Dendritic cell treated with granulocyte-macrophage colony-stimulating factor and Interleukin-4, amounts not matched to agents 40 ng/mL and 50 ng/mL, for 4 days (primary cell): ENCODE data around the gene HIRA.
"Not testable (repeated sequence)": the region's sequence is repeated elsewhere in the genome, so short reads cannot be mapped to it uniquely, and the experiment has no call there.

Source experiments
- H3K27ac Mint-ChIP-seq: one replicate; pipeline ENCODE4 v1.8.0; 2022; ENCODE audit warnings: mild to moderate bottlenecking, mixed read lengths
- H3K27me3 Mint-ChIP-seq: one replicate; pipeline ENCODE4 v1.8.0; 2022; ENCODE audit warnings: mild to moderate bottlenecking, mixed read lengths
- H3K36me3 Mint-ChIP-seq: one replicate; pipeline ENCODE4 v1.8.0; 2022; ENCODE audit warnings: low read depth, mixed read lengths
- H3K4me1 Mint-ChIP-seq: one replicate; pipeline ENCODE4 v1.8.0; 2022; ENCODE audit warnings: low read depth, mixed read lengths
- H3K4me3 Mint-ChIP-seq: one replicate; pipeline ENCODE4 v1.8.0; 2022; ENCODE audit warnings: mild to moderate bottlenecking, moderate library complexity, mixed read lengths
- H3K9me3 Mint-ChIP-seq: one replicate; pipeline ENCODE4 v1.8.0; 2022; ENCODE audit warnings: mixed read lengths
- intact Hi-C: fragments of 100-400 bp; cut with micrococcal nuclease; formaldehyde crosslinking; loops from one replicate; pipeline ENCODE4 v1.15.0; 2022

The HIRA gene

GRCh38 chr22:19455585-19456370 lies 24.2 kb upstream of the HIRA start:
- Mint-ChIP-seq H3K9me3 (no peaks in the 10 kb centered on the region), H3K36me3 (peaks cover 94% of the 10 kb centered on the region), H3K4me3 (no peak overlapping the region), H3K4me1 (no peaks in the 10 kb centered on the region), H3K27me3 (no peaks in the 10 kb centered on the region), H3K27ac (no peak overlapping the region)
- intact Hi-C loops = no loop called here

GRCh38 chr22:19455033-19455432 lies 23.5 kb upstream of the HIRA start:
- Mint-ChIP-seq H3K36me3 (peaks cover 88% of the 10 kb centered on the region), H3K27me3 (no peaks in the 10 kb centered on the region), H3K4me3 (no peak overlapping the region), H3K27ac (no peak overlapping the region), H3K9me3 (no peaks in the 10 kb centered on the region), H3K4me1 (no peaks in the 10 kb centered on the region)
- intact Hi-C loops = no loop called here

- no peaks in the 10 kb centered on the region for H3K27me3 Mint-ChIP-seq
- H3K27ac Mint-ChIP-seq = no peak overlapping the region
- no peaks in the 10 kb centered on the region for H3K9me3 Mint-ChIP-seq
- H3K4me3 Mint-ChIP-seq = no peak overlapping the region
- H3K36me3 Mint-ChIP-seq = peaks cover 79% of the 10 kb centered on the region
- intact Hi-C loops = no loop called here
- H3K4me1 Mint-ChIP-seq = no peaks in the 10 kb centered on the region
Measured at GRCh38 chr22:19454156-19454555, 22.6 kb upstream of the HIRA start.

GRCh38 chr22:19453718-19454117 lies 22.2 kb upstream of the HIRA start:
- Mint-ChIP-seq H3K9me3 (no peaks in the 10 kb centered on the region), H3K4me3 (no peak overlapping the region), H3K27ac (no peak overlapping the region), H3K27me3 (no peaks in the 10 kb centered on the region), H3K4me1 (peaks cover under 1% of the 10 kb centered on the region), H3K36me3 (peaks cover 77% of the 10 kb centered on the region)
- intact Hi-C loops = no loop called here

GRCh38 chr22:19451570-19451969 lies 20.0 kb upstream of the HIRA start:
- intact Hi-C loops = no loop called here
- H3K4me3 Mint-ChIP-seq = no peak overlapping the region

GRCh38 chr22:19450363-19451175 lies 19.0 kb upstream of the HIRA start:
- Mint-ChIP-seq H3K27me3 (no peaks in the 10 kb centered on the region), H3K9me3 (no peaks in the 10 kb centered on the region), H3K36me3 (peaks cover 52% of the 10 kb centered on the region), H3K4me1 (peaks cover 22% of the 10 kb centered on the region), H3K27ac (no peak overlapping the region), H3K4me3 (no peak overlapping the region)
- intact Hi-C loops = no loop called here

More at GRCh38 chr22:19451570-19451969, 20.0 kb upstream of the HIRA start:
- Mint-ChIP-seq H3K27me3 (no peaks in the 10 kb centered on the region), H3K27ac (no peak overlapping the region), H3K9me3 (no peaks in the 10 kb centered on the region), H3K36me3 (peaks cover 62% of the 10 kb centered on the region), H3K4me1 (peaks cover 15% of the 10 kb centered on the region)

GRCh38 chr22:19449422-19449767 lies 17.9 kb upstream of the HIRA start:
- Mint-ChIP-seq H3K9me3 (no peaks in the 10 kb centered on the region), H3K4me1 (peaks cover 30% of the 10 kb centered on the region), H3K27me3 (no peaks in the 10 kb centered on the region), H3K36me3 (peaks cover 46% of the 10 kb centered on the region), H3K4me3 (no peak overlapping the region), H3K27ac (no peak overlapping the region)
- intact Hi-C loops = no loop called here

GRCh38 chr22:19448739-19449421 lies 17.3 kb upstream of the HIRA start:
- no peaks in the 10 kb centered on the region for H3K9me3 Mint-ChIP-seq
- no peak overlapping the region for H3K4me3 Mint-ChIP-seq
- intact Hi-C loops = no loop called here
- peaks cover 46% of the 10 kb centered on the region for H3K36me3 Mint-ChIP-seq
- no peaks in the 10 kb centered on the region for H3K27me3 Mint-ChIP-seq
- H3K4me1 Mint-ChIP-seq = peaks cover 35% of the 10 kb centered on the region
- no peak overlapping the region for H3K27ac Mint-ChIP-seq

- Mint-ChIP-seq H3K27ac (peak overlapping the region; percentile 82), H3K4me1 (peaks cover 41% of the 10 kb centered on the region), H3K4me3 (peak overlapping the region; percentile 96), H3K27me3 (no peaks in the 10 kb centered on the region), H3K36me3 (peaks cover 46% of the 10 kb centered on the region), H3K9me3 (no peaks in the 10 kb centered on the region)
- intact Hi-C loops = no loop called here
Measured at GRCh38 chr22:19448076-19448607, 16.6 kb upstream of the HIRA start.

- peak within 1 kb of the TSS; percentile 82 for H3K27ac Mint-ChIP-seq
- peaks cover 41% of the 10 kb centered on the region for H3K4me1 Mint-ChIP-seq
- peak within 1 kb of the TSS; percentile 96 for H3K4me3 Mint-ChIP-seq
- intact Hi-C loops = loop anchor here (1.0 to 2.0 kb wide), 2 partner anchors 15 to 32 kb away; partner anchors contain the start of genes CDC45, MRPL40 and UFD1
- H3K36me3 Mint-ChIP-seq = peaks cover 45% of the 10 kb centered on the region
- H3K27me3 Mint-ChIP-seq = no peaks in the 10 kb centered on the region
- no peaks in the 10 kb centered on the region for H3K9me3 Mint-ChIP-seq
Measured at GRCh38 chr22:19447330-19448075, 16.0 kb upstream of the HIRA start, which contains the start of gene C22orf39. Gene C22orf39, minus strand, starts transcription at chr22:19447711. Its CDS starts 23 bp downstream, at chr22:19447688.

- Mint-ChIP-seq H3K27me3 (no peaks in the 10 kb centered on the region), H3K9me3 (no peaks in the 10 kb centered on the region), H3K27ac (peak overlapping the region; percentile 82), H3K4me1 (peaks cover 41% of the 10 kb centered on the region), H3K4me3 (peak overlapping the region; percentile 96), H3K36me3 (peaks cover 45% of the 10 kb centered on the region)
- intact Hi-C loops = loop anchor here (1.0 to 2.0 kb wide), 2 partner anchors 14 to 33 kb away; partner anchors contain the start of genes CDC45, MRPL40 and UFD1
Measured at GRCh38 chr22:19446603-19447329, 15.2 kb upstream of the HIRA start.

- H3K27ac Mint-ChIP-seq, H3K4me3 Mint-ChIP-seq, H3K9me3 Mint-ChIP-seq, H3K27me3 Mint-ChIP-seq, intact Hi-C loops: not testable (repeated sequence)
- peaks cover 41% of the 10 kb centered on the region for H3K4me1 Mint-ChIP-seq
- H3K36me3 Mint-ChIP-seq = peaks cover 47% of the 10 kb centered on the region
Measured at GRCh38 chr22:19445279-19445982, 13.9 kb upstream of the HIRA start.
